KMS-11 (cell line): ENCODE results near the gene TCEA3.

Experiments used
- H2AFZ ChIP-seq: fragments of 200-600 bp; sonication (generic); 2 replicates; pipeline ENCODE4 v1.6.1; 2016; ENCODE audit warnings: antibody characterized with exemption, mixed run types, low read depth
- H3K27ac ChIP-seq: fragments of 200-600 bp; sonication (generic); 2 replicates; pipeline ENCODE4 v1.6.1; 2016; ENCODE audit warnings: mild to moderate bottlenecking, mixed run types
- H3K27me3 ChIP-seq: fragments of 200-600 bp; sonication (generic); 2 replicates; pipeline ENCODE4 v1.6.1; 2017; ENCODE audit warnings: mild to moderate bottlenecking, low read depth, mixed run types, moderate library complexity; ENCODE audit not compliant: insufficient read depth
- H3K36me3 ChIP-seq: fragments of 200-600 bp; sonication (generic); 2 replicates; pipeline ENCODE4 v1.6.1; 2017; ENCODE audit warnings: mild to moderate bottlenecking, mixed run types; ENCODE audit not compliant: insufficient read depth
- H3K4me1 ChIP-seq: fragments of 200-600 bp; sonication (generic); 2 replicates; pipeline ENCODE4 v1.6.1; 2016; ENCODE audit warnings: mild to moderate bottlenecking, low read depth, mixed run types; ENCODE audit not compliant: poor library complexity, severe bottlenecking
- H3K4me2 ChIP-seq: fragments of 200-600 bp; sonication (generic); 2 replicates; pipeline ENCODE4 v1.7.0; 2016; ENCODE audit warnings: mild to moderate bottlenecking, mixed run types
- H3K4me3 ChIP-seq: fragments of 200-600 bp; sonication (generic); IDR thresholded peaks from 2 replicates; pipeline ENCODE4 v1.6.1; 2017; ENCODE audit warnings: low read depth, low read length, mixed read lengths; ENCODE audit not compliant: insufficient read depth
- H3K79me2 ChIP-seq: fragments of 200-600 bp; sonication (generic); 2 replicates; pipeline ENCODE4 v1.6.1; 2016; ENCODE audit warnings: low read depth, mixed run types; ENCODE audit not compliant: insufficient read depth
- H3K9ac ChIP-seq: fragments of 200-600 bp; sonication (generic); 2 replicates; pipeline ENCODE4 v1.6.1; 2016; ENCODE audit warnings: mild to moderate bottlenecking, mixed run types
- H4K20me1 ChIP-seq: fragments of 200-600 bp; sonication (generic); 2 replicates; pipeline ENCODE4 v1.6.1; 2016; ENCODE audit warnings: mild to moderate bottlenecking, mixed run types; ENCODE audit not compliant: insufficient read depth
- CTCF ChIP-seq: fragments of 200-600 bp; sonication (generic); conservative IDR thresholded peaks from 2 replicates; pipeline ENCODE4 v1.6.1; 2017; ENCODE audit warnings: low read depth, mild to moderate bottlenecking, antibody characterized with exemption, low read length, moderate library complexity, mixed read lengths

TCEA3 gene

GRCh38 chr1:23370330-23370708 is 54.2 kb downstream of the TCEA3 start:
- Histone ChIP-seq H4K20me1 (no peaks in the 10 kb centered on the region), H3K79me2 (no peaks in the 10 kb centered on the region), H3K4me1 (peaks cover 15% of the 10 kb centered on the region), H3K9ac (no peak overlapping the region; the same call in 1 of the 2 replicates), H3K27ac (no peak overlapping the region), H3K36me3 (no peaks in the 10 kb centered on the region), H3K4me2 (peak overlapping the region; percentile 94), H3K4me3 (no peak overlapping the region), H2AFZ (no peak overlapping the region), H3K27me3 (no peaks in the 10 kb centered on the region)
- no peak for TF ChIP-seq CTCF

GRCh38 chr1:23369335-23370013 is 55.1 kb downstream of the TCEA3 start, which contains the start of gene ZNF436:
Gene ZNF436 (minus strand): TSS chr1:23369836. CDS start chr1:23368005, 1,831 bp downstream.
- Histone ChIP-seq H3K9ac (peak within 1 kb of the TSS; percentile 65; the same call in 1 of the 2 replicates), H3K4me1 (peaks cover 15% of the 10 kb centered on the region), H4K20me1 (no peaks in the 10 kb centered on the region), H3K27me3 (no peaks in the 10 kb centered on the region), H3K27ac (peak within 1 kb of the TSS; percentile 67), H3K4me2 (peak within 1 kb of the TSS; percentile 94), H3K36me3 (no peaks in the 10 kb centered on the region), H2AFZ (peak within 1 kb of the TSS; percentile 100), H3K4me3 (peak within 1 kb of the TSS; percentile 81), H3K79me2 (no peaks in the 10 kb centered on the region)
- TF ChIP-seq CTCF = no peak

GRCh38 chr1:23368562-23369334 is 55.8 kb downstream of the TCEA3 start:
- no peak; the same call in 1 of the 2 replicates for TF ChIP-seq CTCF
- no peaks in the 10 kb centered on the region for H3K79me2 ChIP-seq
- H4K20me1 ChIP-seq = no peaks in the 10 kb centered on the region
- H3K27ac ChIP-seq = peak overlapping the region; percentile 67
- H3K4me3 ChIP-seq = peak overlapping the region; percentile 81
- peak overlapping the region; percentile 65; the same call in 1 of the 2 replicates for H3K9ac ChIP-seq
- H3K27me3 ChIP-seq = no peaks in the 10 kb centered on the region
- H3K4me1 ChIP-seq = peaks cover 15% of the 10 kb centered on the region
- peak overlapping the region; percentile 100 for H2AFZ ChIP-seq
- H3K36me3 ChIP-seq = no peaks in the 10 kb centered on the region
- peak overlapping the region; percentile 94 for H3K4me2 ChIP-seq

DNA sequence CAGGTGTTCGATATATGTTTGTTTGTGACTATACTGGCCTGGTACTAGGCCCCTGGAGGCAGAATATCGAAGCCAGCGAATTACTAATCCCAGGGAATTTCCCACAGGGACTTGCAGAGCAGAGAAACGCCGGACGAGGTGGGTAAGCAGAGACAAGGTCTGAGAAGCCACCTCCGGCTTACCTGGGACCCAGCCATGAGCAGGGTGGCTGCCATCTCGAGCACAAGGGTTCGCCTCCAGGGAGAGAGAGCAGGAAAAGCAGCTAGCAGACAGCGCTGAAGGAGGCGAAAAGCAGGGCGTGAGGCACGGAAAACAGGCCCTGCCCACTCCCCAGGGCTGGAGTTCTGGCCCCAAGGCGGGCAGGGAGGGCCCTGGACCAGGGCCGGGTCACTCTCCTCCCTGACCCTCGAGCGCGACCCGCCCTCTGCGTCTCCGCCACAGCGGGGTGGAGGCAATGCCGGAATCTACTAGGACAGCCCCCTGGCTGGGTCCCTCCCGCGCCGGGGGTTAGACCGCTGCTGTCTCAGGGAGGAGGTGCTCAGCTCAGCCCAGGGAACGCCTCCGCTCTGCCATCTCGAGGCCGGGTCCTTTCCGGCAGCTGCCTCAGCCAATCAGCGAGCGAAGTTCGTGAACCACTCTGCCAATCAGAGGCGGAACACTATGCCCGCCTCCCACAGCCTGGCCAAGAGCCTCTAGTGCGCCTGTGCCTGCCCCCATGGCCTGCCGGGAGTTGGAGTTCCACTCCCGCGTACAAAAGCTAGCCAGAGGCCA is 56.6 kb downstream of the TCEA3 start:
- H3K4me3 ChIP-seq = peak overlapping the region; percentile 29
- H3K4me1 ChIP-seq = peaks cover 15% of the 10 kb centered on the region
- H4K20me1 ChIP-seq = no peaks in the 10 kb centered on the region
- H3K36me3 ChIP-seq = no peaks in the 10 kb centered on the region; the same call in 1 of the 2 replicates
- no peaks in the 10 kb centered on the region for H3K79me2 ChIP-seq
- TF ChIP-seq CTCF = peak; percentile 28; the same call in 1 of the 2 replicates
- H3K27ac ChIP-seq = peak overlapping the region; percentile 67
- peak overlapping the region; percentile 100 for H2AFZ ChIP-seq
- H3K9ac ChIP-seq = peak overlapping the region; percentile 65; the same call in 1 of the 2 replicates
- H3K4me2 ChIP-seq = peak overlapping the region; percentile 94
- H3K27me3 ChIP-seq = no peaks in the 10 kb centered on the region
